Osteoblast (primary cell): Measurements from ENCODE around the gene SEC23A. TPM values are rescaled to one million over a fixed set of nuclear protein-coding genes. Genes with fewer than 3 reads are reported as not detected.

Experiments used
- DNase-seq: peaks from one replicate; pipeline ENCODE4 v3.0.0; 2011; ENCODE audit warnings: low spot score, mixed read lengths; ENCODE audit not compliant: insufficient read length; ENCODE audit errors: missing footprints
- H2AFZ ChIP-seq: 2 replicates; pipeline ENCODE4 v1.6.0; 2011; ENCODE audit warnings: mild to moderate bottlenecking, low read length
- H3K27ac ChIP-seq: 2 replicates; pipeline ENCODE4 v1.5.1; 2011; ENCODE audit warnings: mild to moderate bottlenecking, low read depth, low read length, moderate library complexity
- H3K27me3 ChIP-seq: 2 replicates; pipeline ENCODE4 v1.6.0; 2012; ENCODE audit warnings: mild to moderate bottlenecking, control low read depth, inconsistent platforms, low read length, moderate library complexity; ENCODE audit not compliant: insufficient read depth
- H3K36me3 ChIP-seq: 2 replicates; pipeline ENCODE4 v1.5.1; 2011; ENCODE audit warnings: mild to moderate bottlenecking, low read length, control low read depth, moderate library complexity; ENCODE audit not compliant: insufficient read depth
- H3K4me1 ChIP-seq: 2 replicates; pipeline ENCODE4 v1.5.1; 2011; ENCODE audit warnings: mild to moderate bottlenecking, low read length, control low read depth, moderate library complexity; ENCODE audit not compliant: insufficient read depth
- H3K4me2 ChIP-seq: 2 replicates; pipeline ENCODE4 v1.6.0; 2011; ENCODE audit warnings: mild to moderate bottlenecking, low read length; ENCODE audit not compliant: insufficient read depth
- H3K4me3 ChIP-seq: fragments of 200-600 bp; sonication (generic); 3 replicates; pipeline ENCODE4 v1.5.1; 2012; ENCODE audit warnings: mild to moderate bottlenecking, low read length, inconsistent platforms; ENCODE audit not compliant: insufficient read depth
- H3K79me2 ChIP-seq: 2 replicates; pipeline ENCODE4 v1.6.0; 2012; ENCODE audit warnings: mild to moderate bottlenecking, low read length, control low read depth, inconsistent platforms; ENCODE audit not compliant: insufficient read depth
- H3K9me3 ChIP-seq: 2 replicates; pipeline ENCODE4 v1.5.1; 2011; ENCODE audit warnings: low read depth, low read length, control low read depth
- H4K20me1 ChIP-seq: 2 replicates; pipeline ENCODE4 v1.6.0; 2012; ENCODE audit warnings: mild to moderate bottlenecking, low read length, control low read depth; ENCODE audit not compliant: insufficient read depth
- total RNA-seq: library from RNA; depleted of rRNA; stranded (reverse); fragments of >200 nt; gene quantifications from 2 replicates; pipeline ENCODE4 v1.2.3, GENCODE V29; 2012
- TF ChIP-seq, protein P1 (sequence below): IDR thresholded peaks from 2 replicates; pipeline ENCODE4 v1.5.1; 2011; ENCODE audit warnings: mild to moderate bottlenecking, low read depth, low read length, moderate library complexity; ENCODE audit errors: extremely low read depth

The SEC23A gene
- total RNA-seq, 1 donor: 326 TPM

DNA sequence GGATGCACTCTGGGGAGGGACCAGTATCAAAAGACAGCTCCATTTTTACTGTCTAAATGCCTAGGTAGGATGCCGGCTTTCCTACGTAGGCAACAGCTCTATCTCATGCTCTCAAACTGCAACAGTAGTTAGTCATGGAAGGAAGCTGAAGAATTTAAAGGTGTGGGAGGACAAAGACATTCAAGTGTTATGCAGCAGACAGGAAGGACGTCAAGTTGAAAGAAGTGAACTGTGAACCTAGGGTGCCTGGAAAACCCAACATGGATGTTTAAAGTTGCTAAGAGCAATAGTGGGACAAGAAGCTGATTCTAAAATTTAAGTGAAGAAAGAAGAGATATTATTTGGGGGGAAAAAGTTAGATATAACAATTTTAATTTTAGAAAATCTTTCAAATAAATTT lies 5.9 kb downstream of the SEC23A start:
- Histone ChIP-seq H4K20me1 (peaks cover 61% of the 10 kb centered on the region), H3K36me3 (peaks cover 45% of the 10 kb centered on the region), H3K27ac (peak overlapping the region; percentile 39), H3K9me3 (no peaks in the 10 kb centered on the region), H3K4me3 (no peak overlapping the region), H3K27me3 (no peaks in the 10 kb centered on the region), H2AFZ (no peak overlapping the region), H3K79me2 (peaks cover 86% of the 10 kb centered on the region), H3K4me1 (peaks cover 29% of the 10 kb centered on the region), H3K4me2 (peak overlapping the region; percentile 19)
- peak; percentile 73 for DNase-seq
- TF ChIP-seq, protein P1, sequence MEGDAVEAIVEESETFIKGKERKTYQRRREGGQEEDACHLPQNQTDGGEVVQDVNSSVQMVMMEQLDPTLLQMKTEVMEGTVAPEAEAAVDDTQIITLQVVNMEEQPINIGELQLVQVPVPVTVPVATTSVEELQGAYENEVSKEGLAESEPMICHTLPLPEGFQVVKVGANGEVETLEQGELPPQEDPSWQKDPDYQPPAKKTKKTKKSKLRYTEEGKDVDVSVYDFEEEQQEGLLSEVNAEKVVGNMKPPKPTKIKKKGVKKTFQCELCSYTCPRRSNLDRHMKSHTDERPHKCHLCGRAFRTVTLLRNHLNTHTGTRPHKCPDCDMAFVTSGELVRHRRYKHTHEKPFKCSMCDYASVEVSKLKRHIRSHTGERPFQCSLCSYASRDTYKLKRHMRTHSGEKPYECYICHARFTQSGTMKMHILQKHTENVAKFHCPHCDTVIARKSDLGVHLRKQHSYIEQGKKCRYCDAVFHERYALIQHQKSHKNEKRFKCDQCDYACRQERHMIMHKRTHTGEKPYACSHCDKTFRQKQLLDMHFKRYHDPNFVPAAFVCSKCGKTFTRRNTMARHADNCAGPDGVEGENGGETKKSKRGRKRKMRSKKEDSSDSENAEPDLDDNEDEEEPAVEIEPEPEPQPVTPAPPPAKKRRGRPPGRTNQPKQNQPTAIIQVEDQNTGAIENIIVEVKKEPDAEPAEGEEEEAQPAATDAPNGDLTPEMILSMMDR: no peak

GRCh38 chr14:39094515-39094914 lies 8.5 kb downstream of the SEC23A start:
- Histone ChIP-seq H3K27me3 (no peaks in the 10 kb centered on the region), H3K27ac (no peak overlapping the region), H3K4me1 (peaks cover 12% of the 10 kb centered on the region), H3K9me3 (no peaks in the 10 kb centered on the region), H4K20me1 (peaks cover 51% of the 10 kb centered on the region), H3K79me2 (peaks cover 82% of the 10 kb centered on the region), H3K4me3 (no peak overlapping the region), H2AFZ (no peak overlapping the region), H3K4me2 (no peak overlapping the region), H3K36me3 (peaks cover 63% of the 10 kb centered on the region)
- no peak for DNase-seq
- TF ChIP-seq, protein P1: no peak

DNA sequence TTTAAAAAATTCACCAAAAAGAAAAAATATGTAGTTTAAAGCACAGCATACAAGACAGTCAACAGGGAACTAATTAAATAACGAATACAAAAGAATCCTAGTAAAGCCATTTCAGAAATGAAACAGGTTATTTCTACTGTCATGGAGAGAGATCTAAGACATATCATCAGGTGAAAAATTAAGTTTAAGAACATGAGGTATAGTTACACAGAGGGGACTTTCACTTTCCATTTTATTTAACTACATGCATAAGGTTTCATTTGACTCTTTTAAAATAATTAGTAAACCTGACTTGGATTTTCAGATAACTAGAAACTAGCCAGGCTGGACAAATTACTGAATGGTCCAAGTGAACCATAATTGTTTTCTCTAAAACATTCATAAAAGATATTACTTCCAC lies 11.3 kb downstream of the SEC23A start:
- Histone ChIP-seq H3K36me3 (peaks cover 77% of the 10 kb centered on the region), H3K4me2 (no peak overlapping the region)

DNA sequence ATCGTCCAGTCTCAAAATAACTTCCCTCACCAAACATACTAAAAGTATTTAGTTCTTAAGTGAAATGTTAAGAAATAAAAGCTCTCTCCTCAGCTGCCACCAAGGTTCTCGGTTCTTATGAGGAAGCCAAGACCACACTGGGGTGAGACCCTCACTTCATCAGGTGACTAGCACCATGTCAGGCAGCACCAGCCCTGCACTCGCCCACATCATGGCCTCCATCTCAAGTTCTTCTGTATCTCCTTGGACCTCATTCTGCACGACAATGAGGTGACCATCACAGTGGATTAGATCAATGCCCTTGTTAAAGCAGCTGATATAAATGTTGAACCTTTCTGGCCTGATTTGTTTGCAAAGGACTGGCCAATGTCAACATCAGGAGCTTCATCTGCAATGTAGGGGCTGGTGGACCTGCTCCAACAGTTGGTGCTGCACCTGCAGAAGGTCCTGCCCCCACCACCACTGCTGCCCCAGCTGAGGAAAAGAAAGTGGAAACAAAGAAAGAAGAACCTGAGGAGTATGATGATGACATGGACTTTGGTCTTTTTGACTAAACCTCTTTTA lies 12.4 kb downstream of the SEC23A start:
- Histone ChIP-seq H3K27ac (no peak overlapping the region), H3K36me3 (peaks cover 83% of the 10 kb centered on the region), H3K79me2 (peaks cover 70% of the 10 kb centered on the region), H2AFZ (no peak overlapping the region), H3K9me3 (no peaks in the 10 kb centered on the region), H3K4me3 (no peak overlapping the region), H3K4me2 (no peak overlapping the region), H4K20me1 (peaks cover 34% of the 10 kb centered on the region), H3K4me1 (no peaks in the 10 kb centered on the region), H3K27me3 (no peaks in the 10 kb centered on the region)
- DNase-seq: no peak
- TF ChIP-seq, protein P1: no peak

More for the DNA sequence above, 11.3 kb downstream of the SEC23A start:
- Histone ChIP-seq H2AFZ (no peak overlapping the region), H4K20me1 (peaks cover 40% of the 10 kb centered on the region), H3K4me1 (no peaks in the 10 kb centered on the region), H3K27me3 (no peaks in the 10 kb centered on the region), H3K27ac (no peak overlapping the region), H3K4me3 (no peak overlapping the region), H3K9me3 (no peaks in the 10 kb centered on the region), H3K79me2 (peaks cover 76% of the 10 kb centered on the region)
- no peak for DNase-seq
- TF ChIP-seq, protein P1: no peak
